Nephron (organoid): Measurements from ENCODE around the gene SEC61A2.

Experiments used
- H3K27ac Mint-ChIP-seq, 3 experiments: 2 replicates each; pipeline ENCODE4 v1.8.0; 2020; ENCODE audit warnings: mixed read lengths in 3 of 3, mild to moderate bottlenecking in 2 of 3, moderate library complexity in 1 of 3
- H3K27me3 Mint-ChIP-seq: 2 replicates; pipeline ENCODE4 v1.8.0; 2021; ENCODE audit warnings: low read depth, mild to moderate bottlenecking, moderate library complexity, mixed read lengths
- H3K36me3 Mint-ChIP-seq: 2 replicates; pipeline ENCODE4 v1.8.0; 2020; ENCODE audit warnings: low read depth, mixed read lengths
- H3K4me1 Mint-ChIP-seq: 2 replicates; pipeline ENCODE4 v1.8.0; 2020; ENCODE audit warnings: mixed read lengths
- H3K4me3 Mint-ChIP-seq, 3 experiments: 2 replicates each; pipeline ENCODE4 v1.8.0; 2020; ENCODE audit warnings: mild to moderate bottlenecking in 3 of 3, mixed read lengths in 3 of 3, moderate library complexity in 2 of 3
- H3K9me3 Mint-ChIP-seq: 2 replicates; pipeline ENCODE4 v1.8.0; 2020; ENCODE audit warnings: mixed read lengths
- CTCF ChIP-seq, 3 experiments: fragments of 200-600 bp; sonication (generic); IDR thresholded peaks; one replicate each; pipeline ENCODE4 v1.5.0; 2021; ENCODE audit warnings: antibody characterized with exemption in 3 of 3; ENCODE audit not compliant: unreplicated experiment in 3 of 3

SEC61A2 gene

GRCh38 chr10:12195603-12196506 lies 66.4 kb downstream of the SEC61A2 start, which contains the start of the genes CDC123 and NUDT5:
CDC123 (plus strand) TSS chr10:12196188; CDS start chr10:12196246, 58 bp downstream.
NUDT5 (minus strand) TSS chr10:12195891; CDS start chr10:12186291, 9,600 bp downstream.
- TF ChIP-seq CTCF (IDR thresholded peaks at IDR 0.05; ENCODE audit: unreplicated experiment in 3 of 3): no peak
- Mint-ChIP-seq H3K9me3 (no peaks in the 10 kb centered on the region), H3K27ac (peak within 1 kb of the TSS; percentile 97 to 99 (median 98)), H3K36me3 (peaks cover 11% of the 10 kb centered on the region), H3K4me1 (peaks cover 46% of the 10 kb centered on the region), H3K27me3 (no peaks in the 10 kb centered on the region), H3K4me3 (peak within 1 kb of the TSS; percentile 93 to 96 (median 95))

- no peaks in the 10 kb centered on the region for H3K27me3 Mint-ChIP-seq
Observed at GRCh38 chr10:12196531-12197211, 67.2 kb downstream of the SEC61A2 start.

GRCh38 chr10:12198156-12198555 lies 68.7 kb downstream of the SEC61A2 start:
- Mint-ChIP-seq H3K9me3 (no peaks in the 10 kb centered on the region), H3K4me3 (peak overlapping the region; percentile 60 to 79 (median 62)), H3K4me1 (peaks cover 36% of the 10 kb centered on the region), H3K27ac (no peak overlapping the region), H3K36me3 (peaks cover 31% of the 10 kb centered on the region), H3K27me3 (no peaks in the 10 kb centered on the region)
- TF ChIP-seq CTCF (IDR thresholded peaks at IDR 0.05; ENCODE audit: unreplicated experiment in 3 of 3): no peak

More at GRCh38 chr10:12196531-12197211, 67.2 kb downstream of the SEC61A2 start:
- Mint-ChIP-seq H3K27ac (peak overlapping the region; percentile 97 to 99 (median 98)), H3K36me3 (peaks cover 19% of the 10 kb centered on the region), H3K4me3 (peak overlapping the region; percentile 93 to 96 (median 95)), H3K9me3 (no peaks in the 10 kb centered on the region), H3K4me1 (peaks cover 46% of the 10 kb centered on the region)
- TF ChIP-seq CTCF (IDR thresholded peaks at IDR 0.05; ENCODE audit: unreplicated experiment in 3 of 3): no peak

- no peaks in the 10 kb centered on the region for H3K27me3 Mint-ChIP-seq
- peaks cover 53% of the 10 kb centered on the region for H3K36me3 Mint-ChIP-seq
- peaks cover 20% of the 10 kb centered on the region for H3K4me1 Mint-ChIP-seq
- TF ChIP-seq CTCF (IDR thresholded peaks at IDR 0.05; ENCODE audit: unreplicated experiment in 3 of 3): no peak
- no peak overlapping the region for H3K27ac Mint-ChIP-seq
- H3K9me3 Mint-ChIP-seq: peaks cover 2% of the 10 kb centered on the region
- H3K4me3 Mint-ChIP-seq: no peak overlapping the region
Observed at GRCh38 chr10:12200850-12201249, 71.4 kb downstream of the SEC61A2 start.

- Mint-ChIP-seq H3K4me1 (peaks cover 14% of the 10 kb centered on the region), H3K9me3 (peaks cover 7% of the 10 kb centered on the region), H3K4me3 (no peak overlapping the region), H3K27ac (no peak overlapping the region), H3K27me3 (no peaks in the 10 kb centered on the region), H3K36me3 (peaks cover 60% of the 10 kb centered on the region)
- no peak for TF ChIP-seq CTCF (IDR thresholded peaks at IDR 0.05; ENCODE audit: unreplicated experiment in 3 of 3)
Observed at GRCh38 chr10:12201543-12201942, 72.1 kb downstream of the SEC61A2 start.
